KMS-11 (cell line): ENCODE data around the gene SFT2D3.

Source experiments
- H2AFZ ChIP-seq: fragments of 200-600 bp; sonication (generic); 2 replicates; pipeline ENCODE4 v1.6.1; 2016; ENCODE audit warnings: antibody characterized with exemption, mixed run types, low read depth
- H3K27ac ChIP-seq: fragments of 200-600 bp; sonication (generic); 2 replicates; pipeline ENCODE4 v1.6.1; 2016; ENCODE audit warnings: mild to moderate bottlenecking, mixed run types
- H3K27me3 ChIP-seq: fragments of 200-600 bp; sonication (generic); 2 replicates; pipeline ENCODE4 v1.6.1; 2017; ENCODE audit warnings: mild to moderate bottlenecking, low read depth, mixed run types, moderate library complexity; ENCODE audit not compliant: insufficient read depth
- H3K36me3 ChIP-seq: fragments of 200-600 bp; sonication (generic); 2 replicates; pipeline ENCODE4 v1.6.1; 2017; ENCODE audit warnings: mild to moderate bottlenecking, mixed run types; ENCODE audit not compliant: insufficient read depth
- H3K4me1 ChIP-seq: fragments of 200-600 bp; sonication (generic); 2 replicates; pipeline ENCODE4 v1.6.1; 2016; ENCODE audit warnings: mild to moderate bottlenecking, low read depth, mixed run types; ENCODE audit not compliant: poor library complexity, severe bottlenecking
- H3K4me2 ChIP-seq: fragments of 200-600 bp; sonication (generic); 2 replicates; pipeline ENCODE4 v1.7.0; 2016; ENCODE audit warnings: mild to moderate bottlenecking, mixed run types
- H3K4me3 ChIP-seq: fragments of 200-600 bp; sonication (generic); IDR thresholded peaks from 2 replicates; pipeline ENCODE4 v1.6.1; 2017; ENCODE audit warnings: low read depth, low read length, mixed read lengths; ENCODE audit not compliant: insufficient read depth
- H3K79me2 ChIP-seq: fragments of 200-600 bp; sonication (generic); 2 replicates; pipeline ENCODE4 v1.6.1; 2016; ENCODE audit warnings: low read depth, mixed run types; ENCODE audit not compliant: insufficient read depth
- H3K9ac ChIP-seq: fragments of 200-600 bp; sonication (generic); 2 replicates; pipeline ENCODE4 v1.6.1; 2016; ENCODE audit warnings: mild to moderate bottlenecking, mixed run types
- H4K20me1 ChIP-seq: fragments of 200-600 bp; sonication (generic); 2 replicates; pipeline ENCODE4 v1.6.1; 2016; ENCODE audit warnings: mild to moderate bottlenecking, mixed run types; ENCODE audit not compliant: insufficient read depth
- CTCF ChIP-seq: fragments of 200-600 bp; sonication (generic); conservative IDR thresholded peaks from 2 replicates; pipeline ENCODE4 v1.6.1; 2017; ENCODE audit warnings: low read depth, mild to moderate bottlenecking, antibody characterized with exemption, low read length, moderate library complexity, mixed read lengths

Gene SFT2D3

DNA sequence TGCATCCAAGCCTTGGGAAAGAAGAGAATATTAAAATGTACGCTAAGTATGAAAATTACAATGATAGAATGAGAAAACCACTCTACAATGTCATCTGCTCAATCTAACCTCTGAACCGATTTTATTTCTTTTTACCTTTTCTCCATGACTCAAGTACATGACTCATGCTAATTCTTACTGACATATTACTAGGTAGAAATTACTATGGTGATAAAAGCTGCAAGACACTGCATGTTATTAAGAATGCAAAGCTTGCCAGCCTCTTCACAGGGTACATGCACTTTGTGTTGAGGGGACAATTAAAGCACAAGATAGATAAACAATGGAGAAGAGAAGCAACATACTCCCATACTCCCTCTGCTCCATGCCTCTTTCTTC is 20.7 kb downstream of the SFT2D3 start:
- Histone ChIP-seq H2AFZ (no peak overlapping the region), H3K4me2 (no peak overlapping the region), H3K9ac (no peak overlapping the region), H3K4me1 (no peaks in the 10 kb centered on the region), H3K4me3 (no peak overlapping the region), H3K27me3 (no peaks in the 10 kb centered on the region), H4K20me1 (no peaks in the 10 kb centered on the region), H3K79me2 (no peaks in the 10 kb centered on the region), H3K36me3 (no peaks in the 10 kb centered on the region), H3K27ac (no peak overlapping the region)
- no peak for TF ChIP-seq CTCF

GRCh38 chr2:127722807-127723206 is 21.5 kb downstream of the SFT2D3 start:
- no peaks in the 10 kb centered on the region for H3K4me1 ChIP-seq

GRCh38 chr2:127726158-127726880 is 25.0 kb downstream of the SFT2D3 start:
- Histone ChIP-seq H3K9ac (no peak overlapping the region), H3K27ac (no peak overlapping the region), H3K4me3 (no peak overlapping the region), H3K79me2 (no peaks in the 10 kb centered on the region), H4K20me1 (no peaks in the 10 kb centered on the region), H3K4me1 (no peaks in the 10 kb centered on the region), H2AFZ (no peak overlapping the region), H3K4me2 (no peak overlapping the region), H3K36me3 (no peaks in the 10 kb centered on the region), H3K27me3 (no peaks in the 10 kb centered on the region)
- TF ChIP-seq CTCF: no peak

More at GRCh38 chr2:127722807-127723206, 21.5 kb downstream of the SFT2D3 start:
- Histone ChIP-seq H3K27ac (no peak overlapping the region), H3K4me2 (no peak overlapping the region), H3K36me3 (no peaks in the 10 kb centered on the region), H3K79me2 (no peaks in the 10 kb centered on the region), H3K9ac (no peak overlapping the region), H3K27me3 (no peaks in the 10 kb centered on the region), H2AFZ (no peak overlapping the region), H3K4me3 (no peak overlapping the region), H4K20me1 (no peaks in the 10 kb centered on the region)
- no peak for TF ChIP-seq CTCF

GRCh38 chr2:127733113-127733815 is 32.0 kb downstream of the SFT2D3 start:
- H3K79me2 ChIP-seq: no peaks in the 10 kb centered on the region
- H3K9ac ChIP-seq: no peak overlapping the region
- no peak overlapping the region for H2AFZ ChIP-seq
- no peak overlapping the region for H3K4me3 ChIP-seq
- no peak overlapping the region for H3K4me2 ChIP-seq
- H4K20me1 ChIP-seq: no peaks in the 10 kb centered on the region
- TF ChIP-seq CTCF: no peak
- H3K36me3 ChIP-seq: no peaks in the 10 kb centered on the region
- no peaks in the 10 kb centered on the region for H3K27me3 ChIP-seq
- no peak overlapping the region for H3K27ac ChIP-seq
- no peaks in the 10 kb centered on the region for H3K4me1 ChIP-seq
